ENCODE results near the gene UBE2O.

The UBE2O gene

DNA sequence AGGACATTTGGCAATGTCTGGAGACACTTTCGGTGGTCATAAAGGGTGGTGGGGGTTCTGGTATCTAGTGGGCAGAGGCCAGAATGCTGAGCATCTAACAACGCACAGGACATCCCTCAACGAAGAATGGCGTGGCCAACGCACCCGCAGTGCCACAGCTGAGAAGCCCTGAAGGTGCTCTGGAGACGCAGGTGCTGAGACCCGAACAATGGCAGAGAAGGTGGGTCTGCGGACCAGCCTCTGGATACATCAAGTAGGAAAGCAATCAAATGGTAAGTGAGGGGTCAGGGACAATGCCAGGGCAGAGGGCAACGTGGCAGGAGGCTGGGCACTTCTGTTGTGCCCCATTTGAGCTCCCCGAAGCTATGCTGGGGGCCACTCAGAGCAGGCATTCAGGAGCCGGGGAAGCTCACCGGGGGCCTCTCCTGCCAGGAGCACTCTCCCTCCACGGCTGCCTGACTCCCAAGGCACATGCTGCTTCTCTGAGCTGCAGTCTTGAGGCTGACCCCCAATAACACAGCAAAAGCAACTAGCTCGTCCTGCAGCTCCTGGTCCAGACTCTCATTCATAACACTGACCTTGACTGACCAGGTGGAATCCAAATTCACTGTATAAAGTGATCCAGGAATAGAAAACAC lies 42.5 kb downstream of the UBE2O start:
- no peak for DNase-seq

DNA sequence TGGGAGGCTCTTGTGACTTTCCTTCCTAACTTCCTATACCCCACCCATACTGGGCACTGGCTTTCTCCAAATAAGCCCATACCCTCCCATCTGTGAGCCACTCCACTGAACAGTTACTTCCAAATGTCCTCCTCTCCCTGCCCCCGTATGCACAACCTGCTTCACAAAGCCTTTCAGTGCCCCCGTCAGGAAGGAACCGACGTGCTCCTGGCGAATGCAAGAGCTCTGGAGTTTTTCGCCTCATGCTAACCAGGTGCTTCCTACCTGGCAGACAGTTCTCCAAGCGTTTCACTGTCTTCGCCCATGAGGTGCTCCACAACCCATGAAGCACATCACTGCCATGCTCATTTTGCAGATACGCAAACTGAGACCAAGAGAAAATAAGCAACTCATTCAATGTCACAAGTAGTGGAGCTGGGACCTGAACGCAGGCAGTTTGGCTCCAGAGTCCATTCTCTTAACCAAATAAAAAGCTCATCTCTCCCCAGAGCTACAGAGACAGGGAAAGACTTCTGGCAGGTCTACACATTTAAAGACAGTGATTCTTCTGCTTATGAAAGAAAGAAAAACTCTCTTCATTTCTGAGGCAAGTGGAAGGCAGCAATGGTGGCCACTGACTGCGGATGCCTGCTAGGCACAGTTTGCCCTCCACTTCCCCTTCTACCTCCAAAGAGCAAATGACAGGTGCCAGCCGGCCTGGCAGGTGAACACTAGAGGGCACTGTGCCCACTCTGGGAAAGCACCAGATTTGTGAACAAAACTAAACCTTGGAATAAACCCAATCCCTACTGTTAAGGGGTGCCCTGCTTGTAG lies 44.7 kb downstream of the UBE2O start:
- peak; percentile 57 for DNase-seq

DNA sequence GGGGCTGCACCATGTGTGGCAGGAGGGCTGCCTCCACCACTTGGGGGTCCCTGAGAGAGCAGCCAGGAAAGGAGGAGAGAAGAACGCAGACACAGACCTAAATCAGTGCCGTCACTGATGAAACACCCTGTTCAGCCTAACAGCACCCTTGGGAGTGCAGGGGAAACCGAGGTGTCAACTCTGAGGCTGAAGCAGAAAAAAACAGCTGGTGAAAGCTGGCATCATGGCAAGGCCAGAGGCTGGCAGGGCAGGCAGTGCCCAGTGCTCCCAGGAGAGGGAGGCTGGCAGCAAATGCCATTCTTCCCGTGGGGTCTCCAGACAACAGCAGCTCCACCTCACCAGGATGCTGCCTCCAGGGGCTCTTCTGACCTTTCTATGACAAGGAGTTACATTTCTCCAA lies 45.4 kb downstream of the UBE2O start:
- no peak for DNase-seq

DNA sequence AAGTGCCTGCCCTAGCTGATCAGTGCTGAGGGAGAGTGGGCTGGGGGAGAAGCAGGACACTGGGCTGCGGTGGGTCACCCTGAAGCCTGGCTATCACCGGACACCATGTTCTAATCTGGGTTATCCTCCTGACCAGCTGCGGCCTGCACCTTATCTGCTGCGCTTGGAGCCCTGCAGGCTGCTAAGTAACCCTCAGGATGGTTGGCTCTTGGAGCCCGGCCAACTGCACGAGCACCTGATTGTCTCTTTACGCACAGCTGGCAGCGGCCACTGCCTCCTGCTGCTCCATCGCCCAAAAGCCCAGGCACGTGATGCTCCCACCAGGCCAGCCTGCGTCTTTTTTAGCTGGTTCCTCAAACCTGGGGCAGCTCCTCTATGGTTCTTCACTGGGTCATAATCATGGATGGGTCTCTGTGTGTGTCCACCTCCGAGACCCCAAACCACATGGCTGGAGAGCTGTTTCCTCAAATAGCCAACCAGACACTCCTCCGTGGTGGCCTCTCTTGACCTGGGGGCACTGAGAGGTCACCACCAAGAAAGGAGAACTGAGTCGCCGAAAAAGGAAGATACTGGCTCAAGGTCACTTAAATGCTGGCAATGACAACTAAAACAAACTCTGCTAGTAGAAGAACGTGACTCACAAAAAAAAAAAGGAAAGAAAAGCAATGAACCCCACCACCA lies 46.8 kb downstream of the UBE2O start:
- DNase-seq, result peak; percentile 87

DNA sequence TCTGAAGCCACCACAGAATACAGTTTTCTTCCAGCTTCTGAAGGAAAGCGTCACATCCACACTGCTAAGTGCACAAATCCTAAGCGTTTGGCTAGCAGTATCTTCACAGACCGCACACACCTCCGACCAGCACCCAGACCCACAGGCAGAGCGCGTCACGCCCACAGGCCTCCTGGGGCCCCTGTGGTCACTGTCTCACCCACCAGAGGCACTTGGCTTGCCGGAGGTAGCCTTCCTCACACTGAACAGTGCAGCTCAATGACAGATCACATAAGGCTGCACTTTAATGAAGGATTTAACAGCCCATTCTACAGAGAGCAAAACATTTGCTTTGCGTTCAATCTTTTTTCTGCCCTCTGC lies 47.4 kb downstream of the UBE2O start:
- DNase-seq, result no peak

DNA sequence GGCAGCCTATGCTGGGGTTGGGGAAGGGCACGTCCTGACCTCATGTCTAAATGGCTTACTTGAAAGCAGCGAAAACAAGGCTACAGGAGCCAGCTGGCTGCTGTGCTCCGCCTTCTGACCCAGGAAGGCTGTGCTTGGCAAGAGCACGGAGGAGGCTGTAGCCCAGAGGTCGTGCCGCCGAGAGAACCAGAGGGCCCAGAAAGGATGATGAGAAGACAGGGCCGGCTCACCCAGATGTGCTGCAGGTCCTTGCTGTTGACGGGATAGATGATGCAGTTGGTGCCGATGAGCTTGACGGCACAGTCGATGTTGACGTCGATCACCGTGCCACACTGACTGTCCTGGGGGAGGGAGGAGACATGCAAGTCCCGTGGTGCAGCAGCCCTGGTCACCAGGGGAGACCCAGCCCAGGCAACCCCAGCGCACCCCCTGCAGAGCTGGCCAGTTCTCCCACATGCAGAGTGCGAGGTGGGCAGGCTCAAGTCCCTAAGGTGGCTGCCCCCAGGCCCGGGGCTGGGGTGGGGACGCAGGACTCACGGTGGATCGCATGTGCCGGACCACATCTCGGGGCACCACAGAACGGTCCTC lies 47.9 kb downstream of the UBE2O start:
- no peak for DNase-seq

DNA sequence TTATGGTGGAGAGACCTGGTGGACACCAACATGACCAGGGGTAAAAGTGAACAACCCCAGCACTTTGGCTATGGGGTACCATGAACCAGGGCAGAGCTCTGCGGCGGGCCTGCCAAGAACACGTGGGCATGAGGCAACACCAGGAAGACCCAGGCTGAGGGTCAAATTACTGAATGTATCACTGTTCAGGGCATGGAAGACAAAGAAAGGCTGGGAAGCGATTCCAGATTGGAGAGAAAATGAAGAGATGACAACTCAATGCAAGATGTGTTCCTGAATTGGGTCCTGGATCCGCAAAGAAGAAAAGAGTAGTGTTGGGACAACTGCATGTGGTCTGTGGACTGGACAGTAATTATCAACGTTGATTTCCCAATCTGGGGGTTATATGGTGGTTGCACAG lies 48.7 kb downstream of the UBE2O start:
- no peak for DNase-seq

DNA sequence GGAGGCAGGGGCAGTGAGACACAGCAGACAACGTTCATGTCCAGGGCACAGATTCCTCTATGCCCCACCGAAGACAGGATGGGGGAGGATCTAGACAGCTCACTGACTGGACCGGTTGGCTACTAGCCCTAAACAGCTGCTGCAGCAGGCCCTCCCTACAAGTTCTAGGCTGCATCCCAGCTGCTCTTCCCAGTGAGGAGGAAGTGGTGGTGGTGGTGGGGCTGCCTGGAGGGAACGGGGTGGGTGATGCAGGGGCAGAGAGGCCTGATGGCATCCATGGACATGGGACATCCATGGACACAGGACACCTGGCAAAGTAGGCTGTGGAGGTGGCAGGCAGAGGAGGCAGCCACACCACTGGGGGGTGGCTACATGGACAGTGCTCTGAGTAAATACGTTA lies 50.2 kb downstream of the UBE2O start:
- DNase-seq, result no peak

DNA sequence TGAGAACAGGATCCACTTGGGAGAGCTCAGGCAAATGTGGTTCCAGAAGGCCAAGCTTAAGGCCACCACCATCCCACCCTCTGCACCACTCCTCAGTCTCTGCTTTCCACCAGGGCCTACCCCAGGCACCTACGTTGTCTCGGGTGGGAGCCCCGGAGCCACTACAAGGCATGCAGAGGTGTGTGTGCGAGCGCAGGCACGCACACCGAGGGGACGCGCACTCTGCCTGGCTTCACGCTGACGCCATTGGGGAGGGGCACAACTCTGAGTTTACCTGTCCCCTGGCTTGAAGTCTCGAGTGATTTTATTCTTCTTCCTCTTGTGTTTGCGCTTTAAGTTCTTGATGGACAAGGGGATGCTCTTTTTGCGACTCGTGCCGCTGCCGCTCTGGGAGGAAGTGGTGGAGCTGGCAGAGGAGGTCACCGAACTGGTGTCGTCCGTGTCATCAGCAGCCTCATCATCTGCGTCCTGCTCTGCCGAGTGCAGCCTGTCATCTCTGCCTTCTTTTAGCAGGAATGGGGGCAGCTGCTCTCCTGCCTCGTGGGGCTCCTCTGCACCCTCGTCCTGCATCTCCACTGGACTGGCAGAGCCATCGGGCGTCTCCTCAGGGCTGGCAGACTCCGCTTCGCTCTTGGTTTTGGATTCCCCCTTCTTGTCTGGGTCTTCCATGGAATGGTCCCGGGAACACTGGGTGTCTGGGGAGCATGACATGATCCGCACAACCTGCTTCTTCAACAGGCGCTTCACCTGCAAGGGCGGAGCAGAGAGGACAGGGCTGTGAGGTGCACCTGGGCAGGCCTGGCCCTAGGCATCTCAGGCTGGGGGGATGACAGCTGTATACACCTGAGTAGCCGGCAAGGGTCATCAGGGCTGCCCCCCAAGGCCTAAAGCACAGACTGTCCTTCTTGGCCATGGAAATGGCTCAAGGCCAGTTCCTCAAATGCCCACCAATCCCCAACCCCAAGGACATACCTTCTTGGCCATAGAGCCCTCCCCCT lies 53.5 kb downstream of the UBE2O start:
- DNase-seq, result no peak

DNA sequence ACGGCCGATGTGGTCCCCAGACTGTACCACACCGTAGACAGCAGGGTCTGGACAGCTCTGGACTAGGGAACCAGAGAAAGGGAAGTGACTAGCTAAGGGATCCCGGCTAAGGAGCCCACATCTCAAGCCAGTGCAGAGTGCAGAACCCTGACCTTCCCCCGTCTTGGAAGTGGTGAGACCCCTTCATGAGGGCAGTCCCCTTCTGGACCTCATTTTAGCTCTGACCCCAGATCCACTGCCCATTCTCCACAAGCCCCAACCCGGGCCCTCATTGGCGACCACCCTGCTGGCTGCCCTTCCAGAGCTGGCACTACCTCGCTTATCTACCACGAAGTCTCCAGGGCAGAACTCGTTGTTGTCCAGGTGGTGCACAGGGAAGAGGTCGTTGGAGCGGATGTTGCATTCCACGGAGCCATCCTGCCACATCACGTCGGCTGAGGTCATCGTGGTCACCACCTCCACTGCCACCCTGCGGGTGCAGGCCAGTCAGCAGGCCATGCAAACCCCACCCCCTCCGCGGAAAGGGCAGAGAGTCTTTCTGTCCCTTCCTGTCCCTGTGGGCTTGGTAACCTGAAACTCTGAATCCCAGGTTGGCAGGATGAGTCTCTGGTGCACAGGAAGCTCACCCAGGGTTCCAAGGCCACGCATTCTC lies 54.3 kb downstream of the UBE2O start:
- DNase-seq, result no peak

DNA sequence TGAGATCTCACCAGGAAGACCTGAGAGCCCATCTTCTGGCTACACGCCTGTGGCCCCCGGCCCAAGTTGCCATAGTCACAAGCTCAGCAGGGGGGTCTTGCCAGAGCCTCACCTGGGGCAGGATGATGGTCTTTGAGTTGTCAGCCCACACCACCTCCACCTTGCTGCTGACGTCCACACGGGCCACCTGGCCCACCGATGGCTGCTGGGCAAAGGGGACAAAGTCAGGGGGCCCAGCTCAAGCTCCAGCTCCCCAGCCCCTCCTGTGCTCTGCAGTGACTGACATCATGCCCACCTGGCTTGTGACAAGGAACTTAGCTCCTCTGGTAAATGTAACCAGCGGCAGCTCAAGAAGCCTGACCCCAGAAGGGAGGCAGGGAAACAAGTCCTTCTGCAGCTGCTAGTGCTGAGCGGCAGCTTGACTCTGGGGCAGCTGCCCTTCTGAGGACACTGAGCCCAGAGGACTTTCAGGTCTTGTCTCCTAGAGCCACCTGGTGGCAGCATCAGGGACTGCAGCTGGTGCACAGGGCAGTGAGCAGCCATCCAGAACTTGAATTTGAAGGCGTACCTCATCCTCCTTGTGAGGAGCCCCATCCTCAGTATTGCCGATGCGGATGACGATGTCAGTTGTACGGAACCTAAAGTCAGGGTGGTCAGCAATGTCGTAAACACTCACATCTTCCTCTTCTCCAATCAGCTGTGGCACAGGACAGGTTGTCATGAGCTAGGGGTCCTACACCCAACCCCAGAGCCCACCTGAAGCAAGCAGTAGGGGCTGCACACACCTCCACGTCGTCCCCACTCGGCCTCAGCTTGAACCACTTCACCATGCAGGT lies 55.0 kb downstream of the UBE2O start:
- peak; percentile 57 for DNase-seq

DNA sequence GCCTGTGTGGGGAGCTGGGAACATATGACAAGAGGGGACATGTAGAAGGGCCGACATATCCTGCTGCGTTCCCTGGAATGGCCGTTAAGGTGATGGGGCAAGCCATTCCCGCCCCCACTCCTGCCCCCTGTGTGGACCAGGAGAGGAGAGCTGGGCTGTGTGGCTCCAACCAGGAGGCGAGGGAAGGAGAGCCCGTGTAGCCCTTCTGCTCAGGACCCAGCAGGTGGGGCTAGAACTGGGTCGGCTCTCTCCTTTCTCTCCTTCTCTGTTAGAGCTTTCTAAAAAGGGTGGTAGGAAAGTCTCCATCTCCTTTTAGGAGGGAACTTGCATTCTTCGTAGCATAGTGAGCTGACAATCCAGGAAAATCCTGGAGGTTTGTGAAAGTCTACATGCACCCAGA lies 55.8 kb downstream of the UBE2O start:
- DNase-seq, result no peak

DNA sequence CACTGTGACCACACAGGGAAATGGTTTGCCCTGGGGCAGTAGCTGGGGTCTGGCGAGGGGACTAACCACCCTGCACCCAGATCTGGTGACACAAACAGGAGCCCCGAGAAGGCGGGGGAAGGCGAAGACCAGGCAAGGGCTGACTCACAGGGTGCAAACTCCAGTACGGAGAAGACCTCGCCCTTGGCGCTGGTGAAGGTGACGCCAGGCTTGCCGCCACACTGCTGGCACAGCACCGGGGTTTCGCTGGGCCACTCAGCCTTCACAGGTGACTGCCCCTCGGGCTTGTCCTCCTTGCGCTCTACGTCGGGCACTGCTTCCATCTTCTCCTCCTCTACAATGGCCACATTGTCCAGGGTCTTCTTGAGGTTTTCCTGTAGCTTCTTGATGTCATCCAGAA lies 57.0 kb downstream of the UBE2O start:
- no peak for DNase-seq

DNA sequence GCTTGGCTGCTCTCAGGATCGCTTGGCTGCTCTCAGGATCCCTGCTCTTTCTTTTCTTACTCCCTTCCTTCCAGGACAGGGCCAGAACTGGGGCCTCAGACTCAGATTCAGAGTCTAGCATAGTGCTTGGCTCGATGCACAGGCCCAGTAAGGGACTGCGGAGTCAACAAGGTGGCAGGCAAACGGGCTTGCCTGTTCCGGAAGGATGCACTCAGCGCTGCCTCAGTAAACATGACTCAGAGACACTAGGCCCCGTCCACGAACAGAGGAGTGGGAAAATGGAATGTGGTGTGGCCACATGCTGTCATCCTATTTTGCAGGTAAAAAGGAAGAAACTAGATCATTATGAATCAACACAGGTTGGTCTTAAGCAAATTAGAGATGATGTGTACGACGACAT lies 58.8 kb downstream of the UBE2O start:
- DNase-seq, result no peak

DNA sequence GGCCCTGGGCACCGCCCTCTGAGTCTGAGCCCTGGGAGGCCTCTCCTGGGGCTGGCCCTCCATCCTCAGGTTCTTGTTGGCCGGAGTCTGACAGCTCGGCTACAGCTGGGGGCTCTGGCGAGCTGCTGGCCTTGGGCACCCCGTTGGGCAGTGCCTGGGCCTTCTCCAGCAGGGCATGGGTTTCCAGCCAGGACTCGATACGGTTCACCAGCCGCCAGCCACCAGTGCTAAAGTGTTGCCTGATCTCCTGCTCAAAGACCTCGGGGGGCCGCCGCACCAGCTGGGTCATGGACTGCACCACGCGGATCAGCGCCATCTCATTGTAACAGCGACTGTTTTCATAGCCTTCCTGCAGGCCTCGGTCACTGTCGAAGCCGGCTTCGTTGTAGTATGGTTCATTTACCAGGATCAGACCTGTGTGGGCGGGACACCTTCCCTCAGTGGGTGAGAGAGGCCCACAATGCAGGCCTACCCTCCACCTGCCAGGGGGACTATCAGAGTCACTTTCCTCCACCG lies 61.7 kb downstream of the UBE2O start:
- no peak for DNase-seq

DNA sequence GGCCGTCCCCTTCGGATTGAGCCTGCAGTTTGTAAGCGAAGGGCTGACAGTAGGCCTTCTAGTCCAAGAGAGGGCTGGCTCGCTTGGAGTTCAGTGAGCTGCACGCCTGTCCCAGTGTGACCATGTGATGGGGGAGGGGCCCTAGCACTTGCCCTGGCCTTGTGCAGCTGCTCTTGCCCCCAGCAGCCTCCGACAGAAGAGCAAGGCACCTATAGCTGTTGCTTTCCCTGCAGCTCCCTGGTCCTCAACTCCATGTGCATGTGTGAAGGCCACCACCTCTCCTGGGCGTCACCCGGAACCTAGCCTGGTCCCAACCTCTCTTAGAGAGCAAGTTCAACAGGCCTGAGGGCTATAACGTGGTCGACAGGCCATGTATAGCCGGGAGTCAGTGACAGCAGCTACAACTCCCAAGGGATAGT lies 62.9 kb downstream of the UBE2O start:
- no peak for DNase-seq

DNA sequence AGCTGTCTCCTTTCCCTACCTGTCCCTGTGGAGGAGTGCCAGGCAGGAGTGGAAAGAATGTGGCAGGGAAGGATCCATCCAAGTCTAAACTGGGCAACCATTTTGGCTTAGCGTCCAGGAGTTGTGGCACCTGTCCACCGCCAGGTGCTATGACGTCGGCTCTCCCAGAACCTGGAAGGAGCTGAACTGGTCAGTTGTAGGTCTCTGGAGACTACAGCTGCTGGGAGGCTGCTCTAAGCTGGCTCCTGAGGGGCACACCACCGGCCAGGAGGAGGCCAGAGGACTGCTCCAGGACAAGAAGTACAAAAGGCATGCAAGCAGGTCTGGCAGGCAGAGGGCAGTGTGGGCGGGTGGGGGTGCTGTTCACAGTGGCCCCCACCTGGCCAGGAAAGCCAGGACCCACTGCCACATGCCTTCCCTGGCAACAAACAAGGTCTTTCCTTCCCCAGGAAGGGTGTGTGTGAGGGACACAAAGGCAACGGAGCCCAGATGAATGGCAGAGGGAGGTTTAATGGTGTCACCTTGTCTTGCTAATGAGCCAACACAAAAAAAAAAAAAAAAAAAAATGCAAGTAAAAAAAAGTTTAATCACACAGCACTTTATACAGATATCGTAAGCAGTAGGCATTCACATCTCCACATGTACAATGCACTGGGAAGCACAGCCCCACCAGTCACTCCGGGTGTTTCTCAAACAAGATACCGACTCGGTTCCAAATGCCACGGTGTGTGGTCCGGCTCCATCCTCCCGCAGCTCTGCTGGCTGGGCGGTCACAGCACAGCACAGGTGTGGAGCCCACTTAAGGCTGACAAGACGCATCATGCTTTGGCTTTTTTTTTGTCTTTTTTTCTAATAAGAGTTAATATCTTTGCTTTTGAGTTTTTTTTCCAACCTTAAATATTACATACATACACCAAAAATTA lies 63.7 kb downstream of the UBE2O start:
- DNase-seq, result no peak

DNA sequence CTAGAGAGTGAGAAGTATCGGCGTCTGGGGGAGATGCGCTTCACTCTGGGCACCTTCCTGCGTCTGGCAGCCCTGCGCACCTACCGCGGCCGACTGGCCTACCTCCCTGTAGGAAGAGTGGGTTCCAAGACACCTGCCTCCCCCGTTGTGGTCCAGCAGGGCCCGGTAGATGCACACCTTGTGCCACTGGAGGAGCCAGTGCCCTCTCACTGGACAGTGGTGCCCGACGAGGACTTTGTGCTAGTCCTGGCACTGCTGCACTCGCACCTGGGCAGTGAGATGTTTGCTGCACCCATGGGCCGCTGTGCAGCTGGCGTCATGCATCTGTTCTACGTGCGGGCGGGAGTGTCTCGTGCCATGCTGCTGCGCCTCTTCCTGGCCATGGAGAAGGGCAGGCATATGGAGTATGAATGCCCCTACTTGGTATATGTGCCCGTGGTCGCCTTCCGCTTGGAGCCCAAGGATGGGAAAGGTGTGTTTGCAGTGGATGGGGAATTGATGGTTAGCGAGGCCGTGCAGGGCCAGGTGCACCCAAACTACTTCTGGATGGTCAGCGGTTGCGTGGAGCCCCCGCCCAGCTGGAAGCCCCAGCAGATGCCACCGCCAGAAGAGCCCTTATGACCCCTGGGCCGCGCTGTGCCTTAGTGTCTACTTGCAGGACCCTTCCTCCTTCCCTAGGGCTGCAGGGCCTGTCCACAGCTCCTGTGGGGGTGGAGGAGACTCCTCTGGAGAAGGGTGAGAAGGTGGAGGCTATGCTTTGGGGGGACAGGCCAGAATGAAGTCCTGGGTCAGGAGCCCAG lies 65.8 kb downstream of the UBE2O start:
- DNase-seq, result no peak

All from NCI-H1105 treated with DMSO at 0.1 percent for 48 hours (cell line).